Measurements from ENCODE around the gene LRRC8C. TPM values are rescaled to one million over a fixed set of nuclear protein-coding genes. Genes with fewer than 3 reads are reported as not detected.

The LRRC8C gene
- total and polyA plus RNA-seq, 2 of the 8 experiments (the other 6 are each of a cell fraction or from before 2014, with no cell fraction given) = 1.1 to 2.1 TPM

GRCh38 chr1:89587729-89588161 is 45.2 kb upstream of the LRRC8C start (continued):
- TF ChIP-seq, protein P1, sequence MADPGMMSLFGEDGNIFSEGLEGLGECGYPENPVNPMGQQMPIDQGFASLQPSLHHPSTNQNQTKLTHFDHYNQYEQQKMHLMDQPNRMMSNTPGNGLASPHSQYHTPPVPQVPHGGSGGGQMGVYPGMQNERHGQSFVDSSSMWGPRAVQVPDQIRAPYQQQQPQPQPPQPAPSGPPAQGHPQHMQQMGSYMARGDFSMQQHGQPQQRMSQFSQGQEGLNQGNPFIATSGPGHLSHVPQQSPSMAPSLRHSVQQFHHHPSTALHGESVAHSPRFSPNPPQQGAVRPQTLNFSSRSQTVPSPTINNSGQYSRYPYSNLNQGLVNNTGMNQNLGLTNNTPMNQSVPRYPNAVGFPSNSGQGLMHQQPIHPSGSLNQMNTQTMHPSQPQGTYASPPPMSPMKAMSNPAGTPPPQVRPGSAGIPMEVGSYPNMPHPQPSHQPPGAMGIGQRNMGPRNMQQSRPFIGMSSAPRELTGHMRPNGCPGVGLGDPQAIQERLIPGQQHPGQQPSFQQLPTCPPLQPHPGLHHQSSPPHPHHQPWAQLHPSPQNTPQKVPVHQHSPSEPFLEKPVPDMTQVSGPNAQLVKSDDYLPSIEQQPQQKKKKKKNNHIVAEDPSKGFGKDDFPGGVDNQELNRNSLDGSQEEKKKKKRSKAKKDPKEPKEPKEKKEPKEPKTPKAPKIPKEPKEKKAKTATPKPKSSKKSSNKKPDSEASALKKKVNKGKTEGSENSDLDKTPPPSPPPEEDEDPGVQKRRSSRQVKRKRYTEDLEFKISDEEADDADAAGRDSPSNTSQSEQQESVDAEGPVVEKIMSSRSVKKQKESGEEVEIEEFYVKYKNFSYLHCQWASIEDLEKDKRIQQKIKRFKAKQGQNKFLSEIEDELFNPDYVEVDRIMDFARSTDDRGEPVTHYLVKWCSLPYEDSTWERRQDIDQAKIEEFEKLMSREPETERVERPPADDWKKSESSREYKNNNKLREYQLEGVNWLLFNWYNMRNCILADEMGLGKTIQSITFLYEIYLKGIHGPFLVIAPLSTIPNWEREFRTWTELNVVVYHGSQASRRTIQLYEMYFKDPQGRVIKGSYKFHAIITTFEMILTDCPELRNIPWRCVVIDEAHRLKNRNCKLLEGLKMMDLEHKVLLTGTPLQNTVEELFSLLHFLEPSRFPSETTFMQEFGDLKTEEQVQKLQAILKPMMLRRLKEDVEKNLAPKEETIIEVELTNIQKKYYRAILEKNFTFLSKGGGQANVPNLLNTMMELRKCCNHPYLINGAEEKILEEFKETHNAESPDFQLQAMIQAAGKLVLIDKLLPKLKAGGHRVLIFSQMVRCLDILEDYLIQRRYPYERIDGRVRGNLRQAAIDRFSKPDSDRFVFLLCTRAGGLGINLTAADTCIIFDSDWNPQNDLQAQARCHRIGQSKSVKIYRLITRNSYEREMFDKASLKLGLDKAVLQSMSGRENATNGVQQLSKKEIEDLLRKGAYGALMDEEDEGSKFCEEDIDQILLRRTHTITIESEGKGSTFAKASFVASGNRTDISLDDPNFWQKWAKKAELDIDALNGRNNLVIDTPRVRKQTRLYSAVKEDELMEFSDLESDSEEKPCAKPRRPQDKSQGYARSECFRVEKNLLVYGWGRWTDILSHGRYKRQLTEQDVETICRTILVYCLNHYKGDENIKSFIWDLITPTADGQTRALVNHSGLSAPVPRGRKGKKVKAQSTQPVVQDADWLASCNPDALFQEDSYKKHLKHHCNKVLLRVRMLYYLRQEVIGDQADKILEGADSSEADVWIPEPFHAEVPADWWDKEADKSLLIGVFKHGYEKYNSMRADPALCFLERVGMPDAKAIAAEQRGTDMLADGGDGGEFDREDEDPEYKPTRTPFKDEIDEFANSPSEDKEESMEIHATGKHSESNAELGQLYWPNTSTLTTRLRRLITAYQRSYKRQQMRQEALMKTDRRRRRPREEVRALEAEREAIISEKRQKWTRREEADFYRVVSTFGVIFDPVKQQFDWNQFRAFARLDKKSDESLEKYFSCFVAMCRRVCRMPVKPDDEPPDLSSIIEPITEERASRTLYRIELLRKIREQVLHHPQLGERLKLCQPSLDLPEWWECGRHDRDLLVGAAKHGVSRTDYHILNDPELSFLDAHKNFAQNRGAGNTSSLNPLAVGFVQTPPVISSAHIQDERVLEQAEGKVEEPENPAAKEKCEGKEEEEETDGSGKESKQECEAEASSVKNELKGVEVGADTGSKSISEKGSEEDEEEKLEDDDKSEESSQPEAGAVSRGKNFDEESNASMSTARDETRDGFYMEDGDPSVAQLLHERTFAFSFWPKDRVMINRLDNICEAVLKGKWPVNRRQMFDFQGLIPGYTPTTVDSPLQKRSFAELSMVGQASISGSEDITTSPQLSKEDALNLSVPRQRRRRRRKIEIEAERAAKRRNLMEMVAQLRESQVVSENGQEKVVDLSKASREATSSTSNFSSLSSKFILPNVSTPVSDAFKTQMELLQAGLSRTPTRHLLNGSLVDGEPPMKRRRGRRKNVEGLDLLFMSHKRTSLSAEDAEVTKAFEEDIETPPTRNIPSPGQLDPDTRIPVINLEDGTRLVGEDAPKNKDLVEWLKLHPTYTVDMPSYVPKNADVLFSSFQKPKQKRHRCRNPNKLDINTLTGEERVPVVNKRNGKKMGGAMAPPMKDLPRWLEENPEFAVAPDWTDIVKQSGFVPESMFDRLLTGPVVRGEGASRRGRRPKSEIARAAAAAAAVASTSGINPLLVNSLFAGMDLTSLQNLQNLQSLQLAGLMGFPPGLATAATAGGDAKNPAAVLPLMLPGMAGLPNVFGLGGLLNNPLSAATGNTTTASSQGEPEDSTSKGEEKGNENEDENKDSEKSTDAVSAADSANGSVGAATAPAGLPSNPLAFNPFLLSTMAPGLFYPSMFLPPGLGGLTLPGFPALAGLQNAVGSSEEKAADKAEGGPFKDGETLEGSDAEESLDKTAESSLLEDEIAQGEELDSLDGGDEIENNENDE (IDR thresholded peaks at IDR 0.05; ENCODE audit: insufficient replicate concordance, low read length) = no peak
- no peak for TF ChIP-seq JUN (IDR thresholded peaks at IDR 0.05; ENCODE audit: low read depth, low read length)
- TF ChIP-seq NRF1 (IDR thresholded peaks at IDR 0.05; ENCODE audit: low read depth, low read length) = no peak
- TF ChIP-seq YY1 (IDR thresholded peaks at IDR 0.05; ENCODE audit: low read depth, low read length) = no peak
- TF ChIP-seq, protein P2, sequence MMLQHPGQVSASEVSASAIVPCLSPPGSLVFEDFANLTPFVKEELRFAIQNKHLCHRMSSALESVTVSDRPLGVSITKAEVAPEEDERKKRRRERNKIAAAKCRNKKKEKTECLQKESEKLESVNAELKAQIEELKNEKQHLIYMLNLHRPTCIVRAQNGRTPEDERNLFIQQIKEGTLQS (IDR thresholded peaks at IDR 0.05; ENCODE audit: insufficient read depth, low read depth, low read length) = no peak
- no peak for TF ChIP-seq EP300 (IDR thresholded peaks at IDR 0.05; ENCODE audit: borderline replicate concordance in 1 of 2, low read depth in 2 of 2, low read length in 2 of 2)
- TF ChIP-seq NANOG (IDR thresholded peaks at IDR 0.05; ENCODE audit: insufficient read depth, low read depth, low read length, poor library complexity, severe bottlenecking) = no peak
- TF ChIP-seq EGR1 (IDR thresholded peaks at IDR 0.05; ENCODE audit: borderline replicate concordance, low read depth, low read length) = no peak
- no peak for TF ChIP-seq BACH1 (IDR thresholded peaks at IDR 0.05; ENCODE audit: low read length)
- no peak for TF ChIP-seq RFX5 (IDR thresholded peaks at IDR 0.05; ENCODE audit: borderline replicate concordance, low read depth, low read length)

All from H1 (cell line).